HEK293 (cell line): ENCODE results near the gene MCTP1.

ENCODE experiments used
- ATF2 ChIP-seq: fragments of 450-650 bp; formaldehyde crosslinking; IDR thresholded peaks from 2 replicates; pipeline ENCODE4 v1.5.1; 2016; ENCODE audit warnings: missing biosample characterization, missing genetic modification characterization, low read depth
- CTCF ChIP-seq: fragments of 450-650 bp; formaldehyde crosslinking; IDR thresholded peaks from 2 replicates; pipeline ENCODE4 v1.5.1; 2016; ENCODE audit warnings: missing biosample characterization, missing genetic modification characterization
- MEIS1 ChIP-seq: sonication (generic); formaldehyde crosslinking; IDR thresholded peaks from 2 replicates; pipeline ENCODE4 v1.8.1; 2022; ENCODE audit warnings: missing genetic modification reagents, mild to moderate bottlenecking, borderline replicate concordance
- PRDM2 ChIP-seq: fragments of 450-650 bp; formaldehyde crosslinking; IDR thresholded peaks from 2 replicates; pipeline ENCODE4 v1.5.1; 2016; ENCODE audit warnings: missing biosample characterization, missing genetic modification characterization, borderline replicate concordance
- ZNF138 ChIP-seq: fragments of 450-650 bp; formaldehyde crosslinking; IDR thresholded peaks from 2 replicates; pipeline ENCODE4 v1.5.1; 2016; ENCODE audit warnings: missing biosample characterization, missing genetic modification characterization, borderline replicate concordance
- ZNF513 ChIP-seq: fragments of 450-650 bp; IDR thresholded peaks from 2 replicates; pipeline ENCODE4 v1.5.1; 2018; ENCODE audit warnings: missing biosample characterization, missing genetic modification characterization
- ZNF830 ChIP-seq: fragments of 450-650 bp; IDR thresholded peaks from 2 replicates; pipeline ENCODE4 v1.5.0; 2018; ENCODE audit warnings: missing biosample characterization, missing genetic modification characterization, low read depth, mild to moderate bottlenecking, moderate library complexity
- ZNF837 ChIP-seq: fragments of 450-650 bp; formaldehyde crosslinking; IDR thresholded peaks from 2 replicates; pipeline ENCODE4 v1.5.1; 2016; ENCODE audit warnings: missing biosample characterization, missing genetic modification characterization
- ZSCAN16 ChIP-seq: fragments of 450-650 bp; formaldehyde crosslinking; IDR thresholded peaks from 2 replicates; pipeline ENCODE4 v1.5.1; 2016; ENCODE audit warnings: missing biosample characterization, missing genetic modification characterization
- ZXDB ChIP-seq: fragments of 450-650 bp; formaldehyde crosslinking; IDR thresholded peaks from 2 replicates; pipeline ENCODE4 v1.5.1; 2016; ENCODE audit warnings: missing biosample characterization, missing genetic modification characterization
- TF ChIP-seq, protein P1 (sequence below): fragments of 450-650 bp; formaldehyde crosslinking; IDR thresholded peaks from 2 replicates; pipeline ENCODE4 v1.5.1; 2016; ENCODE audit warnings: missing biosample characterization, missing genetic modification characterization

- TF ChIP-seq CTCF (no peak), ZNF837 (tag by site-specific recombination) (no peak), ZNF513 (no peak), ZNF830 (tag by site-specific recombination) (no peak), MEIS1 (CRISPR knock-in tag) (no peak), ZXDB (no peak), PRDM2 (tag by site-specific recombination) (no peak), ATF2 (no peak), ZSCAN16 (tag by site-specific recombination) (no peak), ZNF138 (tag by site-specific recombination) (no peak)
- TF ChIP-seq, protein P1, sequence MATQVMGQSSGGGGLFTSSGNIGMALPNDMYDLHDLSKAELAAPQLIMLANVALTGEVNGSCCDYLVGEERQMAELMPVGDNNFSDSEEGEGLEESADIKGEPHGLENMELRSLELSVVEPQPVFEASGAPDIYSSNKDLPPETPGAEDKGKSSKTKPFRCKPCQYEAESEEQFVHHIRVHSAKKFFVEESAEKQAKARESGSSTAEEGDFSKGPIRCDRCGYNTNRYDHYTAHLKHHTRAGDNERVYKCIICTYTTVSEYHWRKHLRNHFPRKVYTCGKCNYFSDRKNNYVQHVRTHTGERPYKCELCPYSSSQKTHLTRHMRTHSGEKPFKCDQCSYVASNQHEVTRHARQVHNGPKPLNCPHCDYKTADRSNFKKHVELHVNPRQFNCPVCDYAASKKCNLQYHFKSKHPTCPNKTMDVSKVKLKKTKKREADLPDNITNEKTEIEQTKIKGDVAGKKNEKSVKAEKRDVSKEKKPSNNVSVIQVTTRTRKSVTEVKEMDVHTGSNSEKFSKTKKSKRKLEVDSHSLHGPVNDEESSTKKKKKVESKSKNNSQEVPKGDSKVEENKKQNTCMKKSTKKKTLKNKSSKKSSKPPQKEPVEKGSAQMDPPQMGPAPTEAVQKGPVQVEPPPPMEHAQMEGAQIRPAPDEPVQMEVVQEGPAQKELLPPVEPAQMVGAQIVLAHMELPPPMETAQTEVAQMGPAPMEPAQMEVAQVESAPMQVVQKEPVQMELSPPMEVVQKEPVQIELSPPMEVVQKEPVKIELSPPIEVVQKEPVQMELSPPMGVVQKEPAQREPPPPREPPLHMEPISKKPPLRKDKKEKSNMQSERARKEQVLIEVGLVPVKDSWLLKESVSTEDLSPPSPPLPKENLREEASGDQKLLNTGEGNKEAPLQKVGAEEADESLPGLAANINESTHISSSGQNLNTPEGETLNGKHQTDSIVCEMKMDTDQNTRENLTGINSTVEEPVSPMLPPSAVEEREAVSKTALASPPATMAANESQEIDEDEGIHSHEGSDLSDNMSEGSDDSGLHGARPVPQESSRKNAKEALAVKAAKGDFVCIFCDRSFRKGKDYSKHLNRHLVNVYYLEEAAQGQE (tag by site-specific recombination) = no peak
Measured at GRCh38 chr5:95152131-95152530, 132.8 kb downstream of the MCTP1 start.
